KMS-11 (cell line): ENCODE results near the gene EGFL7.

Source experiments
- H2AFZ ChIP-seq: fragments of 200-600 bp; sonication (generic); 2 replicates; pipeline ENCODE4 v1.6.1; 2016; ENCODE audit warnings: antibody characterized with exemption, mixed run types, low read depth
- H3K27ac ChIP-seq: fragments of 200-600 bp; sonication (generic); 2 replicates; pipeline ENCODE4 v1.6.1; 2016; ENCODE audit warnings: mild to moderate bottlenecking, mixed run types
- H3K27me3 ChIP-seq: fragments of 200-600 bp; sonication (generic); 2 replicates; pipeline ENCODE4 v1.6.1; 2017; ENCODE audit warnings: mild to moderate bottlenecking, low read depth, mixed run types, moderate library complexity; ENCODE audit not compliant: insufficient read depth
- H3K36me3 ChIP-seq: fragments of 200-600 bp; sonication (generic); 2 replicates; pipeline ENCODE4 v1.6.1; 2017; ENCODE audit warnings: mild to moderate bottlenecking, mixed run types; ENCODE audit not compliant: insufficient read depth
- H3K4me1 ChIP-seq: fragments of 200-600 bp; sonication (generic); 2 replicates; pipeline ENCODE4 v1.6.1; 2016; ENCODE audit warnings: mild to moderate bottlenecking, low read depth, mixed run types; ENCODE audit not compliant: poor library complexity, severe bottlenecking
- H3K4me2 ChIP-seq: fragments of 200-600 bp; sonication (generic); 2 replicates; pipeline ENCODE4 v1.7.0; 2016; ENCODE audit warnings: mild to moderate bottlenecking, mixed run types
- H3K4me3 ChIP-seq: fragments of 200-600 bp; sonication (generic); IDR thresholded peaks from 2 replicates; pipeline ENCODE4 v1.6.1; 2017; ENCODE audit warnings: low read depth, low read length, mixed read lengths; ENCODE audit not compliant: insufficient read depth
- H3K79me2 ChIP-seq: fragments of 200-600 bp; sonication (generic); 2 replicates; pipeline ENCODE4 v1.6.1; 2016; ENCODE audit warnings: low read depth, mixed run types; ENCODE audit not compliant: insufficient read depth
- H3K9ac ChIP-seq: fragments of 200-600 bp; sonication (generic); 2 replicates; pipeline ENCODE4 v1.6.1; 2016; ENCODE audit warnings: mild to moderate bottlenecking, mixed run types
- H4K20me1 ChIP-seq: fragments of 200-600 bp; sonication (generic); 2 replicates; pipeline ENCODE4 v1.6.1; 2016; ENCODE audit warnings: mild to moderate bottlenecking, mixed run types; ENCODE audit not compliant: insufficient read depth
- TF ChIP-seq, protein P1 (sequence below): fragments of 200-600 bp; sonication (generic); conservative IDR thresholded peaks from 2 replicates; pipeline ENCODE4 v1.6.1; 2017; ENCODE audit warnings: low read depth, mild to moderate bottlenecking, antibody characterized with exemption, low read length, moderate library complexity, mixed read lengths

EGFL7 gene

DNA sequence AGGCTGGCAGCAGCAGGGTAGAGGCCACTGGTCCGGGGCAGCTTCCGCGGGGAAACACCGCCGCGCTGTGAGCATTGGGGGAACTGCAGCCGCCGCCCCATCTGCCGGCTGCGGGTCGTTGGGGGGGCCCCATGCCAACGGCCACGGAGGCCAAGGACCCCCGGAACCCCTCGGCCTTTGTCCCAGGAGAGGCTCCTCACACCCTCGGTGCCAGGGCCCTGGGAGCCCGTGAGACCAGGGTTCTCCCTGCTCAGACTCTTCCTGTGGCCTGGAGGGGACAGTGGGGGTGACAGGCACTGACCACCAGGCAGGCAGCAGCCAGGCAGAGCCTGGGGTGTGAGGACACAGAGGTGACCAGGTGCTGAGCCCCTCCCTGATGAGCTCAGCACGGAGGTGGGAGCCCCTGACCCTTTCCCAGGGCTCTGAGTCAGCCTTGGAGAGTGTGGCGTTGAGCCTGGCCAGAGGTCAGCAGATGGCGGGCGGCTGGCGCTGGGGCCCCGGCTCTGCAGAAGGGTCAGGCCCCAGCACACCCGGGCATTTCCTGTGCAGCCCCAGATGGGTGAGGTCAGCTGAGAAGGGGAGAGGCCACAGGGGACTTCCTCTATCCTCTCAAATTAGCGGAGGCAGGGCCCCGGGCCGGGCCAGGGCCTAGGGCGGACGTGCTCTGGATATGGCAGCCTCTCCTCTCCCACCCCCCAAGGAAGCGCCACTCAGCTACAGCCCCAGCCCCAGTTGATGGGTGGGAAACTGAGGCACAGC lies 17.9 kb upstream of the EGFL7 start:
- Histone ChIP-seq H3K36me3 (no peaks in the 10 kb centered on the region), H3K4me2 (peak overlapping the region; percentile 39; the same call in 1 of the 2 replicates)

DNA sequence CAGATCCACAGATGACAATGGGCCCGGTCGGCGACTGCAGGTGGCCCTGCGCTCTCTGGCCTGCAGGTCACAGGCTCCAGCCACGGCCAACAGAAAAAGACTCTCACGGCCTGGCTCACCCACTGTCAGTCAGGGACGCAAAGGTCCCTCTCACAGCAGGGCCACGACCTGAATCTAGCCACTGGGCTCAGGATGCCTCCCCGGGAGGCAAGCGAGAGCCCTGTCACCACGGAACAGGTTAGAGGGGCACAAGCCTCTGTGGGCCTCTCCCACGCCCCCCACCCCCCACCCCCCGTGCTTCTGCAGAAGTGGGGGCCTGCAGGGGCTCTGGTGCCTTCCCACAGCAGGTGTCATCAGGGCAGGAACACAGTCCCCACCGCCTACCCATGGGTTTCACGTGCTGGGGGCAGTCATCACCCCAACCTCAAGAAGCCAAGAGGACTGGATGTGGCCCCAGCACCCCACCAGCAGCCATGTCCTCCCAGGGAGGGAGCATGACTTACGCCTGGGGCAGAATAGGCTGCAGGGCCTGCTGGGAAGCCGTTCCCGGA lies 17.3 kb upstream of the EGFL7 start:
- H3K36me3 ChIP-seq, result no peaks in the 10 kb centered on the region
- no peak overlapping the region for H3K4me3 ChIP-seq
- H4K20me1 ChIP-seq, result no peaks in the 10 kb centered on the region
- TF ChIP-seq, protein P1, sequence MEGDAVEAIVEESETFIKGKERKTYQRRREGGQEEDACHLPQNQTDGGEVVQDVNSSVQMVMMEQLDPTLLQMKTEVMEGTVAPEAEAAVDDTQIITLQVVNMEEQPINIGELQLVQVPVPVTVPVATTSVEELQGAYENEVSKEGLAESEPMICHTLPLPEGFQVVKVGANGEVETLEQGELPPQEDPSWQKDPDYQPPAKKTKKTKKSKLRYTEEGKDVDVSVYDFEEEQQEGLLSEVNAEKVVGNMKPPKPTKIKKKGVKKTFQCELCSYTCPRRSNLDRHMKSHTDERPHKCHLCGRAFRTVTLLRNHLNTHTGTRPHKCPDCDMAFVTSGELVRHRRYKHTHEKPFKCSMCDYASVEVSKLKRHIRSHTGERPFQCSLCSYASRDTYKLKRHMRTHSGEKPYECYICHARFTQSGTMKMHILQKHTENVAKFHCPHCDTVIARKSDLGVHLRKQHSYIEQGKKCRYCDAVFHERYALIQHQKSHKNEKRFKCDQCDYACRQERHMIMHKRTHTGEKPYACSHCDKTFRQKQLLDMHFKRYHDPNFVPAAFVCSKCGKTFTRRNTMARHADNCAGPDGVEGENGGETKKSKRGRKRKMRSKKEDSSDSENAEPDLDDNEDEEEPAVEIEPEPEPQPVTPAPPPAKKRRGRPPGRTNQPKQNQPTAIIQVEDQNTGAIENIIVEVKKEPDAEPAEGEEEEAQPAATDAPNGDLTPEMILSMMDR, result no peak
- H2AFZ ChIP-seq, result no peak overlapping the region
- H3K27me3 ChIP-seq, result peaks cover 94% of the 10 kb centered on the region
- H3K27ac ChIP-seq, result no peak overlapping the region
- peaks cover 4% of the 10 kb centered on the region for H3K4me1 ChIP-seq
- H3K4me2 ChIP-seq, result no peak overlapping the region
- no peaks in the 10 kb centered on the region for H3K79me2 ChIP-seq
- no peak overlapping the region for H3K9ac ChIP-seq

More for the DNA sequence above, 17.9 kb upstream of the EGFL7 start:
- no peak overlapping the region for H3K9ac ChIP-seq
- TF ChIP-seq, protein P1, result peak; percentile 86
- no peak overlapping the region for H3K27ac ChIP-seq
- H3K4me3 ChIP-seq, result no peak overlapping the region
- H4K20me1 ChIP-seq, result no peaks in the 10 kb centered on the region
- H3K27me3 ChIP-seq, result peaks cover 96% of the 10 kb centered on the region
- no peaks in the 10 kb centered on the region for H3K79me2 ChIP-seq
- peak overlapping the region; percentile 34; the same call in 1 of the 2 replicates for H2AFZ ChIP-seq
- peaks cover 4% of the 10 kb centered on the region for H3K4me1 ChIP-seq

DNA sequence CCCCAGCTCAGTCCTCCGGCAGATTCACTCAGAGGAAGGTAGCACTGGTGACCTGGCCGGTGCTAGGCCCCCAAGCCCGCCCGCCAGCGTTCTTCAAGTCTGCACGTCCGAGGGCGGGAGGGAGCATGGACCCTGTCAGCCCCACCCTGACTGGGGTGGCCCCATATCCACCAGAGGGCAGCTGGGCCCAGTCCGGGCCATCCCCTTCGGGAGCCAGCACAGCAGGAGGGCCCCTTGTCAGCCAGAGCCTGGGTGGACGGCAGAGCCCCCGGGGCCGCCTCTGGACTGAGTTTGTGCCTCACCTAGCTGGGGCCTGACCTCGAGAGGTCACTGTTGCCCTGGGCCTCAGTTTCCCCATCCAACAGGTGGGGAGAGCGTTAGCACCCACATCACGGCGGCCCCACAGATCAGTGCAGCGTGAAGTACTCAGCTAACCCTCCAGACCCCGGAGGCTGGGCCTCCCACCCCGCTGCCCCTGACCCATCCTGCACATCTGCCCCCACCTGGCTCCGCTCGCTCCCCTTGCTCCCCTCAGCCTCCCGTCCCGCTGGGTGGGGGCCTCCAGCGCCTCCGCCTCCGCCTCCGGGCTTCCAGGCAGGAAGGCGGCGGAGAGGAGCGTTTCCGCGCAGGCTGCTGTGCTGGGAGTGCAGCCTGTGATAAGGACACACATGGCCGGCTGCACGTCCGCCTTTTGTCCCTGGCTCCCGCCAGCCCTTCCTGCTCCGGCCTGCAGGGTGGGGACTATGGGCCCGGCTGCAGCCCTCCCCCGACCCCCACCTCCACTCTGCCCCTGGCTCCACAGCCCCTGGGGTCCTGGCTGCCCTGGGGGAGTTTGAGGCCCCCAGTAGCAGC lies 16.6 kb upstream of the EGFL7 start:
- H3K36me3 ChIP-seq, result no peaks in the 10 kb centered on the region
- no peak overlapping the region for H3K27ac ChIP-seq
- no peak overlapping the region for H3K4me2 ChIP-seq
- H3K9ac ChIP-seq, result no peak overlapping the region
- H3K4me1 ChIP-seq, result peaks cover 4% of the 10 kb centered on the region
- no peak overlapping the region for H2AFZ ChIP-seq
- TF ChIP-seq, protein P1, result no peak
- H3K79me2 ChIP-seq, result no peaks in the 10 kb centered on the region
- H3K27me3 ChIP-seq, result peaks cover 94% of the 10 kb centered on the region
- no peak overlapping the region for H3K4me3 ChIP-seq
- H4K20me1 ChIP-seq, result no peaks in the 10 kb centered on the region

DNA sequence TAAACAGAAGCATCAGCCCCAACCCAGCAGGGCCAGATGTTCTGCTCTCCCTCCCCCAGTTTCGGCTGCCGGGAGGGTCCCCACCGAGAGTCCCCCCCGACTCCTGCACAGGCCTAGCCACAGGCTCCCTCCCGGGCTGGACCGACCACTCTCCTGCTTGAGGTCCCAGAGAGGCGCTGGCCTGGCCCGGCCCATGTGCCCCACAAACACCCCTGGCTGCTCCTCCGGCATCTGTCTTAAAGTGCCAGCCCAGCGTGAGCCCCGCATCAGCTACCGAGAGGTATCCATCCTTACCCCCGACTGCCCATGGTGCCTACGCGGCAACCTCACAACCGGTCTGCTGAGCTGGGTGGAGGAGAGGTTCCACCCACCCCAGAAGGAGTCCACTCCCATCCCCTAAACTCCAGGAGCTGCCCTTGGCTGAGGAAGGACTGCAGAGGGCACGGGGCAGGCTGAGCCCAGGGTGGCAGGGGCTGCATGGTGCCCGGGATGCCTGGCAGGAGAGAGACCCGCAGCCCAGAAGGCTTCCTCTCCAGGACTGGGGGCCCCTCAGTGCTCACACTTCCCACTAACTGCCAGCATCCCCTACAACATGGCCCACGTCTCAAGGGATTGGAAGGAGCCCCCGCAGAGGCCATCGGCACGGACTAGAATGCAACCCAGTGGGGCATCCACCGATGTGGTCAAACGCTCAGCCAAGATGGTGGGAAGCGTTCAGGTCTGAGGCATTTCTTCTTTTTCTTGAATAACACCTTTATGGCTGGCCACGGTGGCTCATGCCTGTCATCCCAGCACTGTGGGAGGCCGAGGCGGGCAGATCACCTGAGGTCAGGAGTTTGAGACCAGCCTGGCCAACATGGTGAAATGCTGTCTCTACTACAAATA lies 15.6 kb upstream of the EGFL7 start:
- no peak overlapping the region for H3K9ac ChIP-seq
- H3K79me2 ChIP-seq, result no peaks in the 10 kb centered on the region
- H2AFZ ChIP-seq, result no peak overlapping the region
- H3K27me3 ChIP-seq, result peaks cover 95% of the 10 kb centered on the region
- H3K4me3 ChIP-seq, result no peak overlapping the region
- H3K4me2 ChIP-seq, result no peak overlapping the region
- peaks cover 4% of the 10 kb centered on the region for H3K4me1 ChIP-seq
- H3K27ac ChIP-seq, result no peak overlapping the region
- H4K20me1 ChIP-seq, result no peaks in the 10 kb centered on the region
- H3K36me3 ChIP-seq, result no peaks in the 10 kb centered on the region
- TF ChIP-seq, protein P1, result no peak
